ENCODE data around the gene CABP7.

Gene CABP7

DNA sequence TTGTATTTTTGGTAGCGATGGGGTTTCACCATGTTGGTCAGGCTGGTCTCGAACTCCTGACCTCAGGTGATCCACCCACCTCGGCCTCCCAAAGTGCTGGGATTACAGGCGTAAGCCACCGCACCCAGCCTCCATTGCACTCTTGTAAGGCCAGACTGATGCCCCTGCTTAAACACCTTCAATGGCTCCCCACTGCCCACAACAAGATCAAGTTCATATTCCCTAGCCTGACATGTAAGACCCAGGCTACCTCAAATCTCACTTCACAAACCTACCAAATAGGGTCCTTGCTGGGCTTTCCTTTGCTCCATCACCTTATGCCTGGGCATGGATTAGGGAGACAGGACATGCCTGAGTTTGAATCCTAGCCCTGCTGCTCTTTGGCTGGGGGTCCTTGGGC is 60.4 kb downstream of the CABP7 start:
- TF ChIP-seq, protein P1, sequence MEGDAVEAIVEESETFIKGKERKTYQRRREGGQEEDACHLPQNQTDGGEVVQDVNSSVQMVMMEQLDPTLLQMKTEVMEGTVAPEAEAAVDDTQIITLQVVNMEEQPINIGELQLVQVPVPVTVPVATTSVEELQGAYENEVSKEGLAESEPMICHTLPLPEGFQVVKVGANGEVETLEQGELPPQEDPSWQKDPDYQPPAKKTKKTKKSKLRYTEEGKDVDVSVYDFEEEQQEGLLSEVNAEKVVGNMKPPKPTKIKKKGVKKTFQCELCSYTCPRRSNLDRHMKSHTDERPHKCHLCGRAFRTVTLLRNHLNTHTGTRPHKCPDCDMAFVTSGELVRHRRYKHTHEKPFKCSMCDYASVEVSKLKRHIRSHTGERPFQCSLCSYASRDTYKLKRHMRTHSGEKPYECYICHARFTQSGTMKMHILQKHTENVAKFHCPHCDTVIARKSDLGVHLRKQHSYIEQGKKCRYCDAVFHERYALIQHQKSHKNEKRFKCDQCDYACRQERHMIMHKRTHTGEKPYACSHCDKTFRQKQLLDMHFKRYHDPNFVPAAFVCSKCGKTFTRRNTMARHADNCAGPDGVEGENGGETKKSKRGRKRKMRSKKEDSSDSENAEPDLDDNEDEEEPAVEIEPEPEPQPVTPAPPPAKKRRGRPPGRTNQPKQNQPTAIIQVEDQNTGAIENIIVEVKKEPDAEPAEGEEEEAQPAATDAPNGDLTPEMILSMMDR (IDR thresholded peaks at IDR 0.05; ENCODE audit: borderline replicate concordance, insufficient read depth, low read depth, low read length), result no peak
- no peak overlapping the region for H3K4me3 ChIP-seq (ENCODE audit: low read depth, low read length)

DNA sequence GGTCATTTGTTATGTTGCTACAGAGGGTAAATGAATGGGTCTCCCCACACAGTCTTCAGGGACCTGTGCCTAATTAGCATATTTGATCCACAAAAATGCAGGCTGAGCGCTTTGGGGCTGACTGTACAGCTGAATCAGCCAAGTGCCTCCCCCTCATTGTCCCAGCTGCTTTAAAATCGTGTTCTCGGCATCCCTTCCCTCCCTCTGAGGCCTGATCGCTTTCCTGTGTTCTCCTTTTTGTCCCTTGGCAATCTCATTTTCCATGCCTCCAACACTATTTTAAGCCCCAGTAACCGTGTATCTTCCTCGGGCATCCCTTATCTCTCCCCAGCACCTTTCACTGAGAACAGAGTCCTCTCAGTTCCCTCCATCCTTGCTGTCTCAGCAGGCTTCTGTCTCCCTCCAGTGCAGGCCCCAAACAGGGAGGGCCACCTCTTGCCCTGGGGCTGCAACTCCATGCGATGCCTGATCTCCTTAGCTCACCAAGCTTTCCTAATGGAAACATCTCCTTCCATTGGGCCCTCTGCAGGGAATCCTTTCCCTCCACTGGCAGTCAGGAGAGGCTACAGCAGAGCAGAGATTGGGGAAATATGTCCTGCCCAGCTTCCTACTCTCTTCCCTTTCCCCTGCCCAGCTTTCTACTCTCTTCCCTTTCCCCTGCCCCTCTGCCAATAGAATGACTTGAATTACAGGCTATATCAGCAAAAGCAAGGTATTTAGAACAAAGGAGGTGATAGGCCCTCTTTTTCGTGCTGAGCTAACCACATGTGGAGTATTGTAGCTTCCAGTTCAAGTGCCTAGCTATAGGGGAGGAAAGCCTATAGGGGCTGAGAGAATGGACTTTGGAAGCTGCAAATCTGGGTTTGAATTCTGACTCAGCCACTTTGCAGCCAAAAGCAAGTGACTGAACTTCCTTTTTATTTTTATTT is 61.2 kb downstream of the CABP7 start:
- TF ChIP-seq, protein P1 (IDR thresholded peaks at IDR 0.05; ENCODE audit: borderline replicate concordance, insufficient read depth, low read depth, low read length), result no peak
- no peak overlapping the region for H3K4me3 ChIP-seq (ENCODE audit: low read depth, low read length)
